GM12892 (cell line): Measurements from ENCODE around the gene EMC8.

ENCODE experiments used
- POLR2A ChIP-seq: IDR thresholded peaks from 2 replicates; pipeline ENCODE4 v1.6.1; 2011; ENCODE audit warnings: low read depth, low read length, control low read depth
- POLR2AphosphoS5 ChIP-seq: IDR thresholded peaks from 2 replicates; pipeline ENCODE4 v1.6.1; 2011; ENCODE audit warnings: low read depth, low read length, control low read depth

- TF ChIP-seq POLR2AphosphoS5, result no peak
- TF ChIP-seq POLR2A, result no peak
Observed at GRCh38 chr16:85836706-85837582, 37.6 kb upstream of the EMC8 start.
